Neutrophil (primary cell): Measurements from ENCODE around the gene FASTK.

Experiments used
- H3K27ac ChIP-seq: fragments of 200-600 bp; sonication (generic); 2 replicates; pipeline ENCODE4 v1.5.1; 2016; ENCODE audit warnings: mild to moderate bottlenecking, moderate library complexity
- H3K27me3 ChIP-seq: fragments of 200-600 bp; sonication (generic); 2 replicates; pipeline ENCODE4 v1.6.0; 2016; ENCODE audit warnings: mild to moderate bottlenecking
- H3K36me3 ChIP-seq: fragments of 200-600 bp; sonication (generic); 2 replicates; pipeline ENCODE4 v1.5.1; 2017
- H3K4me1 ChIP-seq, 2 experiments: fragments of 200-600 bp in 1 of 2; sonication (generic) in 1 of 2; 1 replicate in 1 of 2; 2 replicates in 1 of 2; pipeline versions ENCODE4 v1.5.1 to v1.6.1; 2013 to 2016; ENCODE audit warnings: low read depth in 1 of 2, low read length in 1 of 2, mild to moderate bottlenecking in 1 of 2, moderate library complexity in 1 of 2; ENCODE audit not compliant: control insufficient read depth in 1 of 2, insufficient read depth in 1 of 2
- H3K4me3 ChIP-seq, 2 experiments: fragments of 200-600 bp in 1 of 2; sonication (generic) in 1 of 2; 1 replicate in 1 of 2; 2 replicates in 1 of 2; pipeline ENCODE4 v1.5.1; 2013 to 2016; ENCODE audit warnings: low read depth in 1 of 2, low read length in 1 of 2, mild to moderate bottlenecking in 1 of 2, moderate library complexity in 1 of 2
- H3K9me3 ChIP-seq: fragments of 200-600 bp; sonication (generic); 2 replicates; pipeline ENCODE4 v1.5.1; 2016
- TF ChIP-seq, protein P1 (sequence below): fragments of 200-600 bp; sonication (generic); IDR thresholded peaks from 2 replicates; pipeline ENCODE4 v1.5.1; 2016; ENCODE audit warnings: antibody characterized with exemption

Gene FASTK

DNA sequence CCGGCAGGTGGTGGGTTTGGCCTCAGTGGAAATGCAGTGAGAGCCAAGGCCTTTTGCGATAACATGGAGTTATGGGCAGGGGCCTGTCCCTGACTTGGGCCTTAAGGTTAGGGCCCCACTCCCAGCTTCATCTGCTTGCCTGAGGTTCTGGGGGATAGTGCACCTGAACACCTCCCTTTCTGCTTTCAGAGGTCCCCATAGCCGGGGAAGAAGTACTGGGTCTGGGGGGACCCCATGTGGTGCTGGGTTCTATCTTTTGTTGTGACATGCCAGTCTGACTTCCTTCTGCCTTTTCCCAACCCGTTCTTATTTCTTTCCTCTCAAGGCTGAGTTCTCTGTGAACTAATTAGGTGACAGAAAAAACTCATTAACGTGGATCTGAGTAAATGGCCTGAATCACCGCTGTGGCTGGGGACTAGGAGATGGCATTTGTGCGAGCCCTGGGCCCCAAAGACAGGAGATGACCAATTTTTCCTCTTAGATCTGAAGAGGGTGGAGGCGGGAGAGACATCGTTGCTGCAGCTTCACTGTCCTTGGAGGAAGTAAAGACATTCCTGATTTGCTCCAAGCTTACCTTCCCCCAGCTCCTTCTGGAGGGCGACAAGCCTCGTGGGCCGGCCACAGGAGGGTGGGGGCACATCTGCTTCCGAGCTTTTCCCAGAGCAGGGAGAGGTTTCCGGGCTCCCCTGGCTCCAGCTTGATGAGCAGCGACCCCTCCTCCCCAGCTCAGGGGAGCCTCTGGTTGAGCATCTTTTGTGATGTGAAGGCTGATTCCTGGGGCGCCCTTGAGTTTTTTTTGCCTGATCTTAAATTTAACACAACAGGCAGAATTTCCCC is 7.6 kb upstream of the FASTK start:
- Histone ChIP-seq H3K4me3 (peak overlapping the region; percentile 62 to 79), H3K9me3 (no peaks in the 10 kb centered on the region), H3K4me1 (peaks cover 43 to 44% of the 10 kb centered on the region in 2 experiments), H3K36me3 (no peaks in the 10 kb centered on the region), H3K27me3 (peaks cover 52% of the 10 kb centered on the region), H3K27ac (peak overlapping the region; percentile 64)
- TF ChIP-seq, protein P1, sequence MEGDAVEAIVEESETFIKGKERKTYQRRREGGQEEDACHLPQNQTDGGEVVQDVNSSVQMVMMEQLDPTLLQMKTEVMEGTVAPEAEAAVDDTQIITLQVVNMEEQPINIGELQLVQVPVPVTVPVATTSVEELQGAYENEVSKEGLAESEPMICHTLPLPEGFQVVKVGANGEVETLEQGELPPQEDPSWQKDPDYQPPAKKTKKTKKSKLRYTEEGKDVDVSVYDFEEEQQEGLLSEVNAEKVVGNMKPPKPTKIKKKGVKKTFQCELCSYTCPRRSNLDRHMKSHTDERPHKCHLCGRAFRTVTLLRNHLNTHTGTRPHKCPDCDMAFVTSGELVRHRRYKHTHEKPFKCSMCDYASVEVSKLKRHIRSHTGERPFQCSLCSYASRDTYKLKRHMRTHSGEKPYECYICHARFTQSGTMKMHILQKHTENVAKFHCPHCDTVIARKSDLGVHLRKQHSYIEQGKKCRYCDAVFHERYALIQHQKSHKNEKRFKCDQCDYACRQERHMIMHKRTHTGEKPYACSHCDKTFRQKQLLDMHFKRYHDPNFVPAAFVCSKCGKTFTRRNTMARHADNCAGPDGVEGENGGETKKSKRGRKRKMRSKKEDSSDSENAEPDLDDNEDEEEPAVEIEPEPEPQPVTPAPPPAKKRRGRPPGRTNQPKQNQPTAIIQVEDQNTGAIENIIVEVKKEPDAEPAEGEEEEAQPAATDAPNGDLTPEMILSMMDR = no peak

DNA sequence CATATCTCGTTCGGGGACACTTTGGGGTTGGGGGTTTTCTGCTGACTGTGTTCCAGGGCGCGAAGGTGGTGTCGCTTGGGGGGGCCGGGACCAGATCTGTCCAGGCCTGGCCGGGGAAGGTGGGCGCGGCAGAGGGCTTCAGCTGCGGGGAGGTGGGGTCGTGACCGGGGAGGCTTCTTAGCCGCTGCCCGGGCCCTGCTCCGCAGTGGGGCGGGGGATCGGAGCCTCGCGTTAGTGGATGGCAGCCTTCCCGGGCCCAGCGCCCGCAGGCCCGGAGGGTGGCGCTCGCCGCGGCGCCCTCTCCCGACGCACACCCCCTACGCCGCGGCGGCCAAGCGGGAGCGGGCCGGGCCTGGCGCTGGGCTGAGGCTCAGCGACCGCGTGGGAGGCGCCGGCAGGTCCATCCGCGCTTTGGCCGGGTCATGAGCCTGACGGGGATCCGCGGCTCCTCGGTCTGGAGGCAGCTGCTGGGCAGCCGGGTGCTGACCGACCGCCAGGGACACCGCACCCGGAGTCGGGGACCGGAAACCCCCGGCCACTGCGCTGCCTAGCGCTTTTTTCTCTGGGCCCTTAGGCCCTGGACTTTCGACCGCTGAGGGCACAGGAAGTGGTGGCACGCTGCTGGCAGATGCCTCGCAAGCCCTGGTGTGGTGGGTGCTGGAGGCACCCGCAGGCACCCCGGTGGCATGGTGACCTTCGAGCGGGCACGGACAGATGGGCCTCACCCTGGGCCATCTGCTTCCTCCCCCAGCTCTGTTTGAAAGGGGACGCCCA is 6.8 kb upstream of the FASTK start:
- peak overlapping the region; percentile 62 to 79 for H3K4me3 ChIP-seq
- H3K4me1 ChIP-seq = peaks cover 49 to 52% of the 10 kb centered on the region in 2 experiments
- TF ChIP-seq, protein P1 = no peak
- H3K36me3 ChIP-seq = no peaks in the 10 kb centered on the region
- no peaks in the 10 kb centered on the region for H3K9me3 ChIP-seq
- peak overlapping the region; percentile 64 for H3K27ac ChIP-seq
- H3K27me3 ChIP-seq = peaks cover 52% of the 10 kb centered on the region

DNA sequence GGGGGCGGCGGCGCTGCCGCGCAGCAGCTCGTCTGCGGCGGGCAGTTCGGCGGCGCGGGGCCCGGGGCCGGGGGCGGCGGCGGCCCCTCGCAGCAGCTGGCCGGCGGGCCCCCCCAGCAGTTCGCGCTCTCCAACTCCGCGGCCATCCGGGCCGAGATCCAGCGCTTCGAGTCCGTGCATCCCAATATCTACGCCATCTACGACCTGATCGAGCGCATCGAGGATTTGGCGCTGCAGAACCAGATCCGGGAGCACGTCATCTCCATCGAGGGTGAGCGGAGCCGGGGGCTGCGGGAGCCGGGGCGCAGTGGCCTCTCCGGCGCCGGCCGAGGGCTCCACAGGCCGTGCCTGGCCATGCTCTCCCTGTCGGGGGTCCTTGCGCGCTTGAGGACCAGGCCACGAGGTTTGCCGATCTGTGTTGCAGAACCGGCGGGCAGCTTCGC is 6.2 kb upstream of the FASTK start:
- Histone ChIP-seq H3K4me1 (peaks cover 55 to 57% of the 10 kb centered on the region in 2 experiments), H3K27ac (no peak overlapping the region), H3K27me3 (peaks cover 52% of the 10 kb centered on the region), H3K9me3 (no peaks in the 10 kb centered on the region), H3K36me3 (peaks cover 3% of the 10 kb centered on the region), H3K4me3 (peak overlapping the region; percentile 62 to 79)
- TF ChIP-seq, protein P1 = no peak

DNA sequence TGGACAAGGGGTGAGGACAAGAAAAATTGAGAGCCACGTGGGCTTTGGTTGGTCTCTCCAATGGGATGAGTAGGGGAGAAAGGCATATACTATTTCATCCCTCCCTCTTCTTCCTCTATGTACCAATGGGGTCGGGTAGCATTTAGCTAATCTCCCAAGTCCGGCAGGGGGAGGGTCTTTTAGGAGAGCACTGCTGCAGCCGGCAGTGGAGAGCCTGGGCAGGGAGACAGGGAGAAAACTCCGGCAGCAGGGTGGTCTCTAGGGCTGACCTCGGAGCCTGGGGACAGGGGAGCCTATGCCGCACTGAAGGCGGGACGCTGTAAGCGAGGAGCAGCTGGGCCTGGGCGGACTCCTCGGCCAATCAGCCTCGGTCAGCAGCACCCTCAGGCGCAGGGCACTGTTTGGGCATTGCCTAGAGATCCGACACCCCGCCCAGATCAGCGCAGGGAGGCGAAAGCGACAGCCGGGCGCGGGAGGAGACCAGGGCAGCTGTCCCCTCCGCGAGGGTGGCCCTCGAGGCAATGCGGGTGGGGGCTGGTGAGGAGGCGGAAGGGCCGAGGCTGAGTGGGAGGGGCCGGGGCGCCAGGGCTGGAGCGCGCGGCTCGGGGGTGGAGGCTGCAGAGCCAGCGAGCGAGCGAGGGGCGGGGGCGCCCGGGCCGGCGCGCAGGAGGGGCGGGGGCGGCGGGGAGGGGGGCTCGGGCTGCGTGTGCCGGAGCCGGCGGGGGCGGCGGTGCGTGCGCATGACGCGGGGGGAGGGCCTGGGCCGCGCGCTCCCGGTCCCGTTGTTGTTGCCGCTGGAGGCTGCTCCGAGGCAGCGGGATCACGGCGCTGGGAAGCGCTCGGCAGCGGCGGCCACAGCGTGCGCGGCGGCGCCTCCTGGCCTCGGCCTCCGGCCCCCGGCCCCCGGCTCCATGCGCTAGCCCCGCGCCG is 5.3 kb upstream of the FASTK start, which contains the start of gene AGAP3:
AGAP3 (plus strand) TSS at position 785 of the 930 bp plus-strand sequence. CDS start 267 bp downstream, outside the sequence.
- Histone ChIP-seq H3K27me3 (peaks cover 52% of the 10 kb centered on the region), H3K36me3 (peaks cover 6% of the 10 kb centered on the region), H3K27ac (peak within 1 kb of the TSS; percentile 12), H3K4me3 (peak within 1 kb of the TSS; percentile 62 to 79), H3K9me3 (no peaks in the 10 kb centered on the region), H3K4me1 (peaks cover 59 to 61% of the 10 kb centered on the region in 2 experiments)
- TF ChIP-seq, protein P1 = no peak

DNA sequence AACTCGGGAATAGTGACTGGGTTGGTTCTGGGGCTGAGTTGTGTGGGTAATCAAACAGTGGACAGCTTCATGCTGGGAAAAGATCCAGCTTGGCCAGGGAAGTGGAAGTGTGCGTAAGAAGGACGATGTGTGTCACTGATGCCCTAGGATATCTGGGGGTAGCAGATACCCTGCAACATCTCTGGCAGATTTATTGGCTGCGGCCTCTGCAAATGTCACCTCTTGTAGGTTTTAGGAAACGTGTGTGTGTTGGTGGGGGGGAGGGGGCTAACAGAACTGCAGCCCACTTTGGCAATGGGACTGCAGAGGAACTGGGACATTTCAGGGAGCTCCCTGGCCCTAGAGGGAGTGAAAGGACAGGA is 4.7 kb upstream of the FASTK start:
- Histone ChIP-seq H3K4me1 (peaks cover 61 to 68% of the 10 kb centered on the region in 2 experiments), H3K27ac (no peak overlapping the region), H3K36me3 (peaks cover 6% of the 10 kb centered on the region), H3K4me3 (peak overlapping the region; percentile 56 to 69), H3K9me3 (no peaks in the 10 kb centered on the region), H3K27me3 (peaks cover 52% of the 10 kb centered on the region)
- TF ChIP-seq, protein P1 = no peak
